Dendritic cell treated with granulocyte-macrophage colony-stimulating factor and Interleukin-4, amounts not matched to agents 40 ng/mL and 50 ng/mL, for 4 days (primary cell): Measurements from ENCODE around the gene ZNF335.
A peak's percentile ranks its signal among the peaks of the same experiment; 100 is the strongest.

Experiments used
- H3K27ac Mint-ChIP-seq: one replicate; pipeline ENCODE4 v1.8.0; 2022; ENCODE audit warnings: mild to moderate bottlenecking, mixed read lengths
- H3K27me3 Mint-ChIP-seq: one replicate; pipeline ENCODE4 v1.8.0; 2022; ENCODE audit warnings: mild to moderate bottlenecking, mixed read lengths
- H3K36me3 Mint-ChIP-seq: one replicate; pipeline ENCODE4 v1.8.0; 2022; ENCODE audit warnings: low read depth, mixed read lengths
- H3K4me1 Mint-ChIP-seq: one replicate; pipeline ENCODE4 v1.8.0; 2022; ENCODE audit warnings: low read depth, mixed read lengths
- H3K4me3 Mint-ChIP-seq: one replicate; pipeline ENCODE4 v1.8.0; 2022; ENCODE audit warnings: mild to moderate bottlenecking, moderate library complexity, mixed read lengths
- H3K9me3 Mint-ChIP-seq: one replicate; pipeline ENCODE4 v1.8.0; 2022; ENCODE audit warnings: mixed read lengths
- intact Hi-C: fragments of 100-400 bp; cut with micrococcal nuclease; formaldehyde crosslinking; loops from one replicate; pipeline ENCODE4 v1.15.0; 2022

ZNF335 gene

GRCh38 chr20:45971425-45971674 lies 653 bp downstream of the ZNF335 start:
- H3K27ac Mint-ChIP-seq = peak overlapping the region; percentile 95
- H3K4me3 Mint-ChIP-seq = peak overlapping the region; percentile 83

GRCh38 chr20:45970646-45971424 lies 1.2 kb downstream of the ZNF335 start:
- Mint-ChIP-seq H3K36me3 (peaks cover 55% of the 10 kb centered on the region), H3K9me3 (no peaks in the 10 kb centered on the region), H3K4me3 (peak overlapping the region; percentile 83), H3K4me1 (peaks cover 44% of the 10 kb centered on the region), H3K27ac (peak overlapping the region; percentile 95), H3K27me3 (no peaks in the 10 kb centered on the region)
- intact Hi-C loops = loop anchor here (5.0 kb wide), 2 partner anchors 41 to 116 kb away; partner anchors contain the start of gene NCOA5

More at GRCh38 chr20:45971425-45971674, 653 bp downstream of the ZNF335 start:
- intact Hi-C loops = loop anchor here (5.0 kb wide), 2 partner anchors 41 to 116 kb away; partner anchors contain the start of gene NCOA5
- Mint-ChIP-seq H3K4me1 (peaks cover 49% of the 10 kb centered on the region), H3K9me3 (no peaks in the 10 kb centered on the region), H3K27me3 (no peaks in the 10 kb centered on the region), H3K36me3 (peaks cover 49% of the 10 kb centered on the region)

- Mint-ChIP-seq H3K27ac (peak overlapping the region; percentile 95), H3K4me3 (peak overlapping the region; percentile 83), H3K27me3 (no peaks in the 10 kb centered on the region), H3K36me3 (peaks cover 63% of the 10 kb centered on the region), H3K4me1 (peaks cover 39% of the 10 kb centered on the region), H3K9me3 (no peaks in the 10 kb centered on the region)
- intact Hi-C loops = loop anchor here (5.0 kb wide), 2 partner anchors 42 to 117 kb away; partner anchors contain the start of gene NCOA5
Measured at GRCh38 chr20:45969712-45970634, 2.0 kb downstream of the ZNF335 start.

- H3K27me3 Mint-ChIP-seq = no peaks in the 10 kb centered on the region
- no peaks in the 10 kb centered on the region for H3K9me3 Mint-ChIP-seq
- peaks cover 30% of the 10 kb centered on the region for H3K4me1 Mint-ChIP-seq
- H3K36me3 Mint-ChIP-seq = peaks cover 72% of the 10 kb centered on the region
- H3K4me3 Mint-ChIP-seq = no peak overlapping the region
- peak overlapping the region; percentile 22 for H3K27ac Mint-ChIP-seq
- intact Hi-C loops = no loop called here
Measured at GRCh38 chr20:45968801-45969711, 2.9 kb downstream of the ZNF335 start.

- Mint-ChIP-seq H3K4me3 (no peak overlapping the region), H3K4me1 (peaks cover 31% of the 10 kb centered on the region), H3K27ac (peak overlapping the region; percentile 22), H3K27me3 (no peaks in the 10 kb centered on the region), H3K9me3 (no peaks in the 10 kb centered on the region), H3K36me3 (peaks cover 81% of the 10 kb centered on the region)
- intact Hi-C loops = no loop called here
Measured at GRCh38 chr20:45968081-45968671, 3.8 kb downstream of the ZNF335 start.

- H3K36me3 Mint-ChIP-seq = peaks cover 87% of the 10 kb centered on the region
- no peaks in the 10 kb centered on the region for H3K9me3 Mint-ChIP-seq
- H3K4me3 Mint-ChIP-seq = no peak overlapping the region
- intact Hi-C loops = no loop called here
- H3K27ac Mint-ChIP-seq = no peak overlapping the region
- peaks cover 32% of the 10 kb centered on the region for H3K4me1 Mint-ChIP-seq
- no peaks in the 10 kb centered on the region for H3K27me3 Mint-ChIP-seq
Measured at GRCh38 chr20:45967551-45968080, 4.4 kb downstream of the ZNF335 start.

GRCh38 chr20:45965169-45966002 lies 6.6 kb downstream of the ZNF335 start:
- H3K4me1 Mint-ChIP-seq = peaks cover 18% of the 10 kb centered on the region
- no peaks in the 10 kb centered on the region for H3K27me3 Mint-ChIP-seq
- H3K4me3 Mint-ChIP-seq = no peak overlapping the region
- peaks cover 96% of the 10 kb centered on the region for H3K36me3 Mint-ChIP-seq
- no peaks in the 10 kb centered on the region for H3K9me3 Mint-ChIP-seq
- intact Hi-C loops = no loop called here
- no peak overlapping the region for H3K27ac Mint-ChIP-seq

GRCh38 chr20:45964006-45964400 lies 8.0 kb downstream of the ZNF335 start:
- Mint-ChIP-seq H3K9me3 (no peaks in the 10 kb centered on the region), H3K4me3 (no peak overlapping the region), H3K27ac (no peak overlapping the region), H3K4me1 (peaks cover 5% of the 10 kb centered on the region), H3K36me3 (peaks cover 98% of the 10 kb centered on the region), H3K27me3 (no peaks in the 10 kb centered on the region)
- intact Hi-C loops = no loop called here

GRCh38 chr20:45963059-45964005 lies 8.7 kb downstream of the ZNF335 start:
- Mint-ChIP-seq H3K9me3 (no peaks in the 10 kb centered on the region), H3K27ac (peak overlapping the region; percentile 10), H3K27me3 (no peaks in the 10 kb centered on the region), H3K36me3 (peaks cover 100% of the 10 kb centered on the region), H3K4me1 (peaks cover 5% of the 10 kb centered on the region), H3K4me3 (no peak overlapping the region)
- intact Hi-C loops = loop anchor here (1.0 to 2.0 kb wide), 2 partner anchors 139 to 165 kb away; no protein-coding TSS in a partner anchor

GRCh38 chr20:45962031-45962755 lies 9.8 kb downstream of the ZNF335 start:
- Mint-ChIP-seq H3K27me3 (no peaks in the 10 kb centered on the region), H3K4me1 (peaks cover 5% of the 10 kb centered on the region), H3K27ac (no peak overlapping the region), H3K4me3 (no peak overlapping the region), H3K9me3 (no peaks in the 10 kb centered on the region), H3K36me3 (peaks cover 100% of the 10 kb centered on the region)
- intact Hi-C loops = loop anchor here (2.0 kb wide), 1 partner anchor 163 kb away; no protein-coding TSS in a partner anchor
